Astrocyte (in vitro differentiated cells and primary cell): Measurements from ENCODE around the gene ITLN1. TPM values are rescaled to one million over a fixed set of nuclear protein-coding genes. Genes with fewer than 3 reads are reported as not detected.

ENCODE experiments used
- DNase-seq: peaks from one replicate; pipeline ENCODE4 v3.0.0-alpha.2; 2010; ENCODE audit warnings: low read depth
- FAIRE-seq: peaks from 2 replicates; lab custom pipeline; 2011; peaks lifted over from hg19 to GRCh38; lab: Jason Lieb, UNC
- H2AFZ ChIP-seq: 2 replicates; pipeline ENCODE4 v1.6.0; 2012; ENCODE audit warnings: low read depth, low read length, inconsistent platforms
- H3K27ac ChIP-seq: 2 replicates; pipeline ENCODE4 v1.5.1; 2011; ENCODE audit warnings: low read depth, low read length, inconsistent platforms
- H3K27me3 ChIP-seq: 2 replicates; pipeline ENCODE4 v1.6.0; 2011; ENCODE audit warnings: low read length, inconsistent platforms; ENCODE audit not compliant: insufficient read depth
- H3K36me3 ChIP-seq: 2 replicates; pipeline ENCODE4 v1.5.1; 2011; ENCODE audit warnings: low read length, inconsistent platforms; ENCODE audit not compliant: insufficient read depth
- H3K4me1 ChIP-seq: 2 replicates; pipeline ENCODE4 v1.5.1; 2011; ENCODE audit warnings: low read length, inconsistent platforms; ENCODE audit not compliant: insufficient read depth
- H3K4me2 ChIP-seq: 2 replicates; pipeline ENCODE4 v1.6.0; 2012; ENCODE audit warnings: low read length, inconsistent platforms
- H3K4me3 ChIP-seq: 2 replicates; pipeline ENCODE4 v1.5.1; 2011; ENCODE audit warnings: low read depth, mild to moderate bottlenecking, low read length, inconsistent platforms; ENCODE audit not compliant: insufficient read depth
- H3K79me2 ChIP-seq: 2 replicates; pipeline ENCODE4 v1.6.0; 2012; ENCODE audit warnings: mild to moderate bottlenecking, low read length, inconsistent platforms; ENCODE audit not compliant: insufficient read depth
- H3K9ac ChIP-seq: 2 replicates; pipeline ENCODE4 v1.6.0; 2012; ENCODE audit warnings: mild to moderate bottlenecking, low read length, inconsistent platforms
- H3K9me3 ChIP-seq: 2 replicates; pipeline ENCODE4 v1.5.1; 2012; ENCODE audit warnings: low read depth, mild to moderate bottlenecking, low read length, inconsistent platforms; ENCODE audit not compliant: insufficient read depth
- H4K20me1 ChIP-seq: 2 replicates; pipeline ENCODE4 v1.6.0; 2012; ENCODE audit warnings: low read length, inconsistent platforms; ENCODE audit not compliant: insufficient read depth
- H3K27ac Mint-ChIP-seq: one replicate; pipeline ENCODE4 v1.8.0; 2021; ENCODE audit warnings: mild to moderate bottlenecking, mixed read lengths; ENCODE audit not compliant: unreplicated experiment
- H3K27me3 Mint-ChIP-seq: one replicate; pipeline ENCODE4 v1.8.0; 2021; ENCODE audit warnings: low read depth, mixed read lengths; ENCODE audit not compliant: unreplicated experiment
- H3K36me3 Mint-ChIP-seq: one replicate; pipeline ENCODE4 v1.8.0; 2021; ENCODE audit warnings: low read depth, mixed read lengths; ENCODE audit not compliant: unreplicated experiment
- H3K4me1 Mint-ChIP-seq: one replicate; pipeline ENCODE4 v1.8.0; 2021; ENCODE audit warnings: low read depth, mixed read lengths; ENCODE audit not compliant: unreplicated experiment
- H3K4me3 Mint-ChIP-seq: one replicate; pipeline ENCODE4 v1.8.0; 2021; ENCODE audit warnings: mild to moderate bottlenecking, moderate library complexity, mixed read lengths; ENCODE audit not compliant: unreplicated experiment
- H3K9me3 Mint-ChIP-seq: one replicate; pipeline ENCODE4 v1.8.0; 2021; ENCODE audit warnings: mild to moderate bottlenecking, mixed read lengths; ENCODE audit not compliant: unreplicated experiment
- CTCF ChIP-seq: IDR thresholded peaks from 2 replicates; pipeline ENCODE4 v1.5.1; 2011; ENCODE audit warnings: low read depth, mild to moderate bottlenecking, inconsistent platforms, low read length, moderate library complexity; ENCODE audit not compliant: insufficient read depth
- EZH2 ChIP-seq: IDR thresholded peaks from 2 replicates; pipeline ENCODE4 v1.6.1; 2012; ENCODE audit warnings: mild to moderate bottlenecking, low read length, inconsistent platforms; ENCODE audit not compliant: insufficient read depth
- total RNA-seq: library from RNA; stranded (reverse); gene quantifications from 2 replicates; pipeline ENCODE4 v1.2.1, GENCODE V29; 2021

ITLN1 gene
- total RNA-seq, 1 donor from 2014 or later = not detected

DNA sequence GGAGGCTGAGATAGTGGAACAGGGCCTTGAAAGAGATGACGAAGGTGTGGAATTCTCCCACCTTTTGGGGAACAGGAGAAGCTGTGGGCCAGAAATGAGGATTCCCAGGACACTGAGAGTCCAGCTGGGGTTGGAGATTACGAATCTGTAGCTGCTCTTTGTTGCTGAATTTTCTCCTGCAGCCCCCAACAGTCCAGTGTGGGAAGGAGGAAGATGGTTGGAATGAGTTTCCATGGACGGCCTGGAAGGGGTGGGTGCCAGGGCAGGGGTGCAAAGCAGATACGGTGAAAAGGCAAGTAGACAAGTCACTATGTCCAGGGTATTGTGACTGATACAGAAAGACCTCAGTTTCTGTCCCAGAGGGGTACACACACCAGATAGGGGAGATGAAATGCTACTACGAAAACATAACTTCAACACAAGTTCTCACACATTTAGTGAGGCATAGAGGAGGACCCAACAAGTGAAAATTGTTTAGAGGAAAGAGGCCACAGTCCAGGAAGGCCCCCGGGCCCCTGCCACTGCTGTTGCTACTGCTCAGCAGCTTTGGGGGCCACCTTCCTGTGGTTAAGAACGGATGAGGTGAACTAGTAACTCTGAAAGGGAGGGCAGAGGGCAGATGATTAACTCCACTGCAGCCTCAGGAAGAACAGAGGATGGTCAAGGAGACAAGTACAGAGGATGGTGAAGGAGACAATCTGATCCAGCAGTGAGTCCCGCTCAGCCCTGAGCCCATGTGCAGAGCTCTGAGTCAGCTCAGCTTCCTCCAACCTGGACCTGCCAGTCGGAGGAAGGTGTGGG, 29.6 kb downstream of the ITLN1 start:
- Mint-ChIP-seq H3K4me1 (no peaks in the 10 kb centered on the region), H3K27me3 (peaks cover 2% of the 10 kb centered on the region), H3K27ac (no peak overlapping the region), H3K9me3 (no peaks in the 10 kb centered on the region), H3K36me3 (no peaks in the 10 kb centered on the region), H3K4me3 (no peak overlapping the region)
- Histone ChIP-seq H3K4me1 (no peaks in the 10 kb centered on the region), H3K4me3 (no peak overlapping the region), H3K79me2 (no peaks in the 10 kb centered on the region), H3K4me2 (no peak overlapping the region), H3K9ac (no peak overlapping the region), H3K27me3 (no peaks in the 10 kb centered on the region), H3K36me3 (no peaks in the 10 kb centered on the region), H2AFZ (no peak overlapping the region), H4K20me1 (no peaks in the 10 kb centered on the region), H3K9me3 (no peaks in the 10 kb centered on the region), H3K27ac (no peak overlapping the region)
- FAIRE-seq = no peak
- no peak for DNase-seq
- no peak for TF ChIP-seq CTCF

- no peaks in the 10 kb centered on the region for H3K4me1 ChIP-seq
- no peak for FAIRE-seq
- H3K9me3 Mint-ChIP-seq = no peaks in the 10 kb centered on the region
These were observed 31.2 kb downstream of the ITLN1 start for GRCh38 chr1:160853754-160854153.

More at GRCh38 chr1:160853754-160854153, 31.2 kb downstream of the ITLN1 start:
- no peak overlapping the region for H3K4me3 Mint-ChIP-seq
- Histone ChIP-seq H4K20me1 (no peaks in the 10 kb centered on the region), H2AFZ (no peak overlapping the region), H3K4me3 (no peak overlapping the region), H3K9me3 (no peaks in the 10 kb centered on the region), H3K4me2 (no peak overlapping the region), H3K9ac (no peak overlapping the region), H3K36me3 (no peaks in the 10 kb centered on the region), H3K79me2 (no peaks in the 10 kb centered on the region), H3K27ac (no peak overlapping the region), H3K27me3 (no peaks in the 10 kb centered on the region)
- peaks cover 3% of the 10 kb centered on the region for H3K27me3 Mint-ChIP-seq
- H3K4me1 Mint-ChIP-seq = no peaks in the 10 kb centered on the region
- H3K36me3 Mint-ChIP-seq = no peaks in the 10 kb centered on the region
- H3K27ac Mint-ChIP-seq = no peak overlapping the region
- TF ChIP-seq CTCF (no peak), EZH2 (no peak)
- no peak for DNase-seq
